Vagina (tissue), 2 donors: ENCODE results near the gene HAS3.

Source experiments
- POLR2A ChIP-seq, 2 donors: fragments of 450-650 bp; IDR thresholded peaks; one replicate each; pipeline ENCODE4 v1.6.1; 2017; ENCODE audit warnings: antibody characterized with exemption in 2 of 2, mild to moderate bottlenecking in 2 of 2, moderate library complexity in 2 of 2
- TF ChIP-seq, protein P1 (sequence below), 3 experiments: fragments of 450-650 bp in 2 of 3; fragments of 200-600 bp in 1 of 3; sonication (generic) in 1 of 3; IDR thresholded peaks; one replicate each; pipeline ENCODE4 v1.5.1; 2017 to 2019; ENCODE audit warnings: antibody characterized with exemption in 3 of 3, mild to moderate bottlenecking in 2 of 3, moderate library complexity in 2 of 3

DNA sequence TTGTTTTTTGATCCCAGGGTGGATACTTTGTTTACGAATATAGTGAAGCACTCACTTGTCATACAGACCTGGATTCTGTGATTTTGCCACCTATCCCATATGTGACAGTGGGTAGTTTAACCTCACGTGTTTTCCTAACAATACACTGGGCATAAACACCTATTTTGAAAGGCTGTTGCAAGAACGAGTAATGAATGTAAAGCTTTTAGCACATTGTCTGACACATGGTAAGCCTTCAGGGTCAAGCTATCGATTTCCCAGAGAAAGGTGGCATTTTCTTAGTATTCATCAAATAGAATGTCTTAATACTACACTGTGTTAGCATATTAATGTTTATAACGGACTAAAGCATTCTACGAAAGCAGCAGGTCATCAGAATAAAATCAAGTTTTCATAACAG lies 25.0 kb downstream of the HAS3 start:
- TF ChIP-seq POLR2A (IDR thresholded peaks at IDR 0.05), result no peak
- TF ChIP-seq, protein P1, sequence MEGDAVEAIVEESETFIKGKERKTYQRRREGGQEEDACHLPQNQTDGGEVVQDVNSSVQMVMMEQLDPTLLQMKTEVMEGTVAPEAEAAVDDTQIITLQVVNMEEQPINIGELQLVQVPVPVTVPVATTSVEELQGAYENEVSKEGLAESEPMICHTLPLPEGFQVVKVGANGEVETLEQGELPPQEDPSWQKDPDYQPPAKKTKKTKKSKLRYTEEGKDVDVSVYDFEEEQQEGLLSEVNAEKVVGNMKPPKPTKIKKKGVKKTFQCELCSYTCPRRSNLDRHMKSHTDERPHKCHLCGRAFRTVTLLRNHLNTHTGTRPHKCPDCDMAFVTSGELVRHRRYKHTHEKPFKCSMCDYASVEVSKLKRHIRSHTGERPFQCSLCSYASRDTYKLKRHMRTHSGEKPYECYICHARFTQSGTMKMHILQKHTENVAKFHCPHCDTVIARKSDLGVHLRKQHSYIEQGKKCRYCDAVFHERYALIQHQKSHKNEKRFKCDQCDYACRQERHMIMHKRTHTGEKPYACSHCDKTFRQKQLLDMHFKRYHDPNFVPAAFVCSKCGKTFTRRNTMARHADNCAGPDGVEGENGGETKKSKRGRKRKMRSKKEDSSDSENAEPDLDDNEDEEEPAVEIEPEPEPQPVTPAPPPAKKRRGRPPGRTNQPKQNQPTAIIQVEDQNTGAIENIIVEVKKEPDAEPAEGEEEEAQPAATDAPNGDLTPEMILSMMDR (IDR thresholded peaks at IDR 0.05), result no peak
